Uterus (tissue), 4 donors: Measurements from ENCODE around the gene GSS. TPM values are rescaled to one million over a fixed set of nuclear protein-coding genes. Genes with fewer than 3 reads are reported as not detected.

Source experiments
- DNase-seq, 2 donors: peaks; one replicate each; pipeline ENCODE4 v3.0.0-alpha.2; 2019 to 2020
- H3K27ac ChIP-seq, 2 donors: fragments of 200-600 bp; sonication (generic); 1 replicate in 1 of 2; 2 replicates in 1 of 2; pipeline ENCODE4 v1.5.1; 2016 to 2018
- H3K27me3 ChIP-seq, 2 donors: fragments of 200-600 bp; sonication (generic); one replicate each; pipeline ENCODE4 v1.5.1; 2018 to 2019; ENCODE audit warnings: control low read depth in 1 of 2
- H3K36me3 ChIP-seq, 2 donors: fragments of 200-600 bp; sonication (generic); one replicate each; pipeline ENCODE4 v1.5.1; 2019; ENCODE audit warnings: control low read depth in 1 of 2
- H3K4me1 ChIP-seq, 2 donors: fragments of 200-600 bp; sonication (generic); one replicate each; pipeline ENCODE4 v1.5.1; 2018 to 2019; ENCODE audit warnings: control low read depth in 1 of 2
- H3K4me3 ChIP-seq, 2 donors: fragments of 200-600 bp; sonication (generic); 1 replicate in 1 of 2; 2 replicates in 1 of 2; pipeline ENCODE4 v1.5.1; 2018 to 2019; ENCODE audit warnings: mild to moderate bottlenecking in 1 of 2
- H3K9me3 ChIP-seq, 2 donors: fragments of 200-600 bp; sonication (generic); one replicate each; pipeline ENCODE4 v1.5.1; 2019; ENCODE audit warnings: control low read depth in 1 of 2
- POLR2A ChIP-seq, 2 donors: fragments of 450-650 bp; IDR thresholded peaks; one replicate each; pipeline ENCODE4 v1.6.1; 2016; ENCODE audit warnings: antibody characterized with exemption in 2 of 2, mild to moderate bottlenecking in 1 of 2, moderate library complexity in 1 of 2
- intact Hi-C: fragments of 100-400 bp; cut with DNase I; formaldehyde crosslinking; loops from one replicate; pipeline ENCODE4 v1.15.1; 2023; ENCODE audit warnings: low total_unique reads
- total RNA-seq, 4 donors: library from RNA; depleted of rRNA in 3 of 4; stranded (reverse); fragments of >200 nt in 3 of 4; gene quantifications; one replicate each; pipeline versions ENCODE4 v1.1.0 to v1.2.4, GENCODE V29; 2014 to 2023
- TF ChIP-seq, protein P1 (sequence below), 4 experiments: fragments of 200-600 bp in 2 of 4; fragments of 450-650 bp in 2 of 4; sonication (generic) in 2 of 4; IDR thresholded peaks; one replicate each; pipeline ENCODE4 v1.5.1; 2016 to 2019; ENCODE audit warnings: antibody characterized with exemption in 4 of 4, mild to moderate bottlenecking in 2 of 4, moderate library complexity in 1 of 4
- donor health status: DM: yes; HTN: yes; CAD: no.

The GSS gene
- total RNA-seq, 4 donors from 2014 or later: 3.8 to 47.2 (median 16.5) TPM

- TF ChIP-seq, protein P1, sequence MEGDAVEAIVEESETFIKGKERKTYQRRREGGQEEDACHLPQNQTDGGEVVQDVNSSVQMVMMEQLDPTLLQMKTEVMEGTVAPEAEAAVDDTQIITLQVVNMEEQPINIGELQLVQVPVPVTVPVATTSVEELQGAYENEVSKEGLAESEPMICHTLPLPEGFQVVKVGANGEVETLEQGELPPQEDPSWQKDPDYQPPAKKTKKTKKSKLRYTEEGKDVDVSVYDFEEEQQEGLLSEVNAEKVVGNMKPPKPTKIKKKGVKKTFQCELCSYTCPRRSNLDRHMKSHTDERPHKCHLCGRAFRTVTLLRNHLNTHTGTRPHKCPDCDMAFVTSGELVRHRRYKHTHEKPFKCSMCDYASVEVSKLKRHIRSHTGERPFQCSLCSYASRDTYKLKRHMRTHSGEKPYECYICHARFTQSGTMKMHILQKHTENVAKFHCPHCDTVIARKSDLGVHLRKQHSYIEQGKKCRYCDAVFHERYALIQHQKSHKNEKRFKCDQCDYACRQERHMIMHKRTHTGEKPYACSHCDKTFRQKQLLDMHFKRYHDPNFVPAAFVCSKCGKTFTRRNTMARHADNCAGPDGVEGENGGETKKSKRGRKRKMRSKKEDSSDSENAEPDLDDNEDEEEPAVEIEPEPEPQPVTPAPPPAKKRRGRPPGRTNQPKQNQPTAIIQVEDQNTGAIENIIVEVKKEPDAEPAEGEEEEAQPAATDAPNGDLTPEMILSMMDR (IDR thresholded peaks at IDR 0.05): no peak
- no peak for TF ChIP-seq POLR2A (IDR thresholded peaks at IDR 0.05)
- Histone ChIP-seq H3K4me1 (no peaks in the 10 kb centered on the region), H3K9me3 (no peaks in the 10 kb centered on the region), H3K27me3 (no peaks in the 10 kb centered on the region), H3K4me3 (no peak overlapping the region), H3K27ac (no peak overlapping the region), H3K36me3 (no peaks in the 10 kb centered on the region)
- intact Hi-C loops: no loop called here
- DNase-seq: no peak
These were observed 62.9 kb downstream of the GSS start for GRCh38 chr20:34892671-34893070.

- H3K9me3 ChIP-seq: no peaks in the 10 kb centered on the region
- H3K4me1 ChIP-seq: no peaks in the 10 kb centered on the region
- no peak for DNase-seq
- H3K4me3 ChIP-seq: no peak overlapping the region
- intact Hi-C loops: no loop called here
- TF ChIP-seq POLR2A (IDR thresholded peaks at IDR 0.05): no peak
- TF ChIP-seq, protein P1 (IDR thresholded peaks at IDR 0.05): no peak
- no peak overlapping the region for H3K27ac ChIP-seq
- H3K36me3 ChIP-seq: no peaks in the 10 kb centered on the region
- no peaks in the 10 kb centered on the region for H3K27me3 ChIP-seq
These were observed 64.2 kb downstream of the GSS start for GRCh38 chr20:34891166-34892062.

DNA sequence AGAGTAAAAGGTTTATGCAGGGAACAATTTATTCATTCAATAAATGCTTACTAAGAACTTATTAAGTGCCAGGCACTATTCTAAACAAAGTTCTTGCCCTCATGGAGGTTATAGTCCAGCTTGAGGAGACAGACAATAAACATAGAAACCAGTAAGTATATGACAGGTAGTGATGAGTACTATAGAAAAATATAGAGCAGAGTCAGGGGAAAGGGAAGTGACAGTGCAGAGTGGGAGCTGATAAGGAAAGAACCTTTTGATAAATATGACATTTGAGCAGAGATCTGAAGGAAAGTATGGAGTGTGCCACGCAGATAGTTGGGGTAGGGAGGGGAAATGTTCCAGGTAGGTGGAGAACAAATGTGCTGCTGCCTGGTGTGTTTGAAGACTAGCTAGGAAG is 67.1 kb downstream of the GSS start:
- DNase-seq: no peak
- intact Hi-C loops: no loop called here
- Histone ChIP-seq H3K27ac (no peak overlapping the region), H3K36me3 (no peaks in the 10 kb centered on the region), H3K4me3 (no peak overlapping the region), H3K9me3 (no peaks in the 10 kb centered on the region), H3K4me1 (no peaks in the 10 kb centered on the region), H3K27me3 (no peaks in the 10 kb centered on the region)
- TF ChIP-seq, protein P1 (IDR thresholded peaks at IDR 0.05): no peak
- TF ChIP-seq POLR2A (IDR thresholded peaks at IDR 0.05): no peak

DNA sequence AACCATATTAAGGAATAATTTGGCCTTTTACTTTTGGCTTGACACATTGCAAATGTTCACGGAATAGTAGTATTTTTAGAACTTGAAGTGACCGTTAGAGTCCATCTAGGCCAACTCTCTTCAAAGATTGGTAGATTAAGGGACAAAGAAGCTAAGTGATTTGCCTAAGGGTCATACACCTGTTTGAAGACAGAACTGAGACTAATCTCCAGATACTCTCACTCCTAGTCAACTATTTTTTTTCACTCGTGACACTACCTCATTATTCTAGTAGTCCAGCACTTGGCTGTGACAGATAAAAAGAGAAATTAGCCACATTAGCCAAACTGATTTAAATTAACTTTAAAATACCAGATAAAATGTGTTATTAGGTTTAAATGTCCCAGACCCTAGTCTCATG is 68.6 kb downstream of the GSS start:
- no peaks in the 10 kb centered on the region for H3K4me1 ChIP-seq
- H3K36me3 ChIP-seq: no peaks in the 10 kb centered on the region
- H3K27ac ChIP-seq: no peak overlapping the region
- no peak for DNase-seq
- H3K9me3 ChIP-seq: no peaks in the 10 kb centered on the region
- H3K4me3 ChIP-seq: no peak overlapping the region
- H3K27me3 ChIP-seq: no peaks in the 10 kb centered on the region
- intact Hi-C loops: no loop called here
- TF ChIP-seq, protein P1 (IDR thresholded peaks at IDR 0.05): no peak
- TF ChIP-seq POLR2A (IDR thresholded peaks at IDR 0.05): no peak

DNA sequence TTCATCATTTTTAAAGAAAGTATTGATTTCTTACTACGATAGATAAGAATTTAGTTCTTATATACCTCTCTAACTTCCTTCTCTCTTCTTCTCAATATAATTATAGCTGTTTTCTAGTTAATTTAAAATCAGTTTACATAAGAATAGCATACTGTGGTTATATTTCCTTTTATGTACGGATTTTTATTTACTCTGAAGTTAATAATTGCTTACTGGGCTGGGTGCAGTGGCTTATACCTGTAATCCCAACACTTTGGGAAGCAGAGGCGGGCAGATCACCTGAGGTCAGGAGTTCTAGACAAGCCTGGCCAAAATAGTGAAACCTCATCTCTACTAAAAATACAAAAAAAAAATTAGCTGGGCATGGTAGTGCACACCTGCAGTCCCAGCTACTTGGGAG is 69.5 kb downstream of the GSS start:
- Histone ChIP-seq H3K9me3 (no peaks in the 10 kb centered on the region), H3K27ac (no peak overlapping the region), H3K4me1 (no peaks in the 10 kb centered on the region), H3K27me3 (no peaks in the 10 kb centered on the region), H3K4me3 (no peak overlapping the region), H3K36me3 (no peaks in the 10 kb centered on the region)
- TF ChIP-seq, protein P1 (IDR thresholded peaks at IDR 0.05): no peak
- no peak for TF ChIP-seq POLR2A (IDR thresholded peaks at IDR 0.05)
- no peak for DNase-seq
- intact Hi-C loops: no loop called here
